ENCODE data around the gene F7. TPM values are rescaled to one million over a fixed set of nuclear protein-coding genes. Genes with fewer than 3 reads are reported as not detected.
"Not testable (repeated sequence)": the region's sequence is repeated elsewhere in the genome, so short reads cannot be mapped to it uniquely, and the experiment has no call there.

The F7 gene
- total and polyA plus RNA-seq, 3 experiments from 2014 or later = 0.14 to 0.29 (median 0.22) TPM

GRCh38 chr13:113097651-113098050 is 7.9 kb upstream of the F7 start:
- ChIA-PET CTCF (no interaction called here), POLR2A (no interaction called here)

GRCh38 chr13:113098162-113098732 is 7.3 kb upstream of the F7 start:
- H3K4me3 Mint-ChIP-seq = peak overlapping the region in 1 of 7 donors; percentile 32
- H3K9me3 ChIP-seq (ENCODE audit: low read length) = no peaks in the 10 kb centered on the region
- ChIA-PET CTCF (no interaction called here), POLR2A (no interaction called here)
- peak overlapping the region in 1 of 8 donors; percentile 58 for H3K27ac Mint-ChIP-seq
- no peaks in the 10 kb centered on the region for H3K4me1 ChIP-seq (ENCODE audit: insufficient read depth, low read length)
- H3K27ac ChIP-seq (ENCODE audit: low read depth, low read length) = no peak overlapping the region
- H3K36me3 ChIP-seq (ENCODE audit: insufficient read depth, low read length) = no peaks in the 10 kb centered on the region
- H3K4me3 ChIP-seq (ENCODE audit: low read length) = no peak overlapping the region
- H3K27me3 Mint-ChIP-seq = no peaks in the 10 kb centered on the region
- no peak for DNase-seq
- no peaks in the 10 kb centered on the region for H3K27me3 ChIP-seq (ENCODE audit: insufficient read depth, low read length, poor library complexity, severe bottlenecking)
- H3K4me1 Mint-ChIP-seq = no peaks in the 10 kb centered on the region
- no peaks in the 10 kb centered on the region for H3K9me3 Mint-ChIP-seq
- peaks cover 0 to 4% (median 0%) of the 10 kb centered on the region in 3 donors for H3K36me3 Mint-ChIP-seq

More at GRCh38 chr13:113097651-113098050, 7.9 kb upstream of the F7 start:
- Mint-ChIP-seq H3K9me3 (no peaks in the 10 kb centered on the region), H3K4me3 (no peak overlapping the region), H3K27ac (peak overlapping the region in 2 of 8 donors; percentile 19 to 58), H3K36me3 (peaks cover 0 to 4% (median 0%) of the 10 kb centered on the region in 3 donors), H3K4me1 (no peaks in the 10 kb centered on the region), H3K27me3 (no peaks in the 10 kb centered on the region)
- Histone ChIP-seq H3K4me1 (ENCODE audit: insufficient read depth, low read length) (no peaks in the 10 kb centered on the region), H3K4me3 (ENCODE audit: low read length) (no peak overlapping the region), H3K27me3 (ENCODE audit: insufficient read depth, low read length, poor library complexity, severe bottlenecking) (no peaks in the 10 kb centered on the region), H3K9me3 (ENCODE audit: low read length) (no peaks in the 10 kb centered on the region), H3K36me3 (ENCODE audit: insufficient read depth, low read length) (no peaks in the 10 kb centered on the region), H3K27ac (ENCODE audit: low read depth, low read length) (no peak overlapping the region)
- DNase-seq = no peak

DNA sequence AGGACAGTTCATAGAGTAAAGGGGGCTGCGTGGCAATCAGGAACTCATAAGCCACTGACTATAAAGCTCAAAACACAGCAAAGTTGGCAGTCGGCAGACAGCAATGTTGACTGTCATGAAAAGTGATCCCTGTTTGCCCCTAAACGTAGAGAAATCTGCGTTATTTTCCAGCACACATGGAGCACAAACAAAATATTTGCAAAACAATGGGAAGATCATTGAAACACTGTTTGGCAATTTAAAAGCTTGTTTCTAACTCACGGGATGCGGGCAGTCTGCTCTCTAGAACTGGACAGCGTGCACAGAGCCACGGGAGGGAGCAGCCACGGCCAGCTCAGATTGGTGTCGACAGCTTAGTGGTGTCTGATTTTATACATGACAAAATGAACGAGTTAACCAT is 6.4 kb upstream of the F7 start:
- no peak for DNase-seq
- Histone ChIP-seq H3K27ac (ENCODE audit: low read depth, low read length) (no peak overlapping the region), H3K36me3 (ENCODE audit: insufficient read depth, low read length) (no peaks in the 10 kb centered on the region), H3K4me3 (ENCODE audit: low read length) (no peak overlapping the region), H3K9me3 (ENCODE audit: low read length) (no peaks in the 10 kb centered on the region), H3K27me3 (ENCODE audit: insufficient read depth, low read length, poor library complexity, severe bottlenecking) (no peaks in the 10 kb centered on the region), H3K4me1 (ENCODE audit: insufficient read depth, low read length) (no peaks in the 10 kb centered on the region)
- H3K36me3 Mint-ChIP-seq = peaks cover 0 to 4% (median 0%) of the 10 kb centered on the region in 3 donors
- H3K27ac Mint-ChIP-seq = no peak overlapping the region
- no peaks in the 10 kb centered on the region for H3K4me1 Mint-ChIP-seq
- H3K9me3 Mint-ChIP-seq = no peaks in the 10 kb centered on the region
- H3K27me3 Mint-ChIP-seq = no peaks in the 10 kb centered on the region
- CTCF ChIA-PET = interaction anchor here (1.0 kb wide), 1 partner anchor 12 kb away, joined by 3 read pairs; no protein-coding TSS in a partner anchor
- no peak overlapping the region for H3K4me3 Mint-ChIP-seq
- POLR2A ChIA-PET = no interaction called here

DNA sequence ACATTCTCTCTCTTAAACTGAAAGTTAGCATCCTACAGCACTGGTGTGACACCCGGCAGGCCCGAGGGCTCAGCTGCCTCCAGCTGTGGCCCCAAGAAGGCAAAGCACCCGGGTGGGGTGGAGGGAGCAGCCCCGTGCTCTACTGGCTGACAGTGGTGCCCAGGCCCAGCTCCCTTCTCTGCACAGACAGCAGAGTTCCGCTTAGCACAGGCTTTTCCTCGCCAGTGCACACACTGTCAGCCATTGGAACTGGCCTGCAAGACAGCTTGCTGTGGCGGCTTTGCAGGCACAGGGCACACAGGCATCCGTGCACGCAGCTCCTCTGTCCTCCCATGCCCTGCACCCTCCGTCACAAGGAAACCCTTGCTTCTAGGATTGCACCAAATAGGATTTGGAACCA is 3.3 kb upstream of the F7 start:
- H3K4me3 ChIP-seq (ENCODE audit: low read length); H3K36me3 Mint-ChIP-seq; H3K27me3 Mint-ChIP-seq; H3K4me1 ChIP-seq (ENCODE audit: insufficient read depth, low read length); DNase-seq; H3K36me3 ChIP-seq (ENCODE audit: insufficient read depth, low read length); H3K9me3 ChIP-seq (ENCODE audit: low read length); H3K9me3 Mint-ChIP-seq; H3K27ac ChIP-seq (ENCODE audit: low read depth, low read length); H3K4me3 Mint-ChIP-seq; H3K27ac Mint-ChIP-seq; H3K27me3 ChIP-seq (ENCODE audit: insufficient read depth, low read length, poor library complexity, severe bottlenecking); H3K4me1 Mint-ChIP-seq; CTCF ChIA-PET: not testable (repeated sequence)
- POLR2A ChIA-PET = interaction anchor here (0.6 kb wide), 1 partner anchor 81 kb away, joined by 4 read pairs; no protein-coding TSS in a partner anchor

DNA sequence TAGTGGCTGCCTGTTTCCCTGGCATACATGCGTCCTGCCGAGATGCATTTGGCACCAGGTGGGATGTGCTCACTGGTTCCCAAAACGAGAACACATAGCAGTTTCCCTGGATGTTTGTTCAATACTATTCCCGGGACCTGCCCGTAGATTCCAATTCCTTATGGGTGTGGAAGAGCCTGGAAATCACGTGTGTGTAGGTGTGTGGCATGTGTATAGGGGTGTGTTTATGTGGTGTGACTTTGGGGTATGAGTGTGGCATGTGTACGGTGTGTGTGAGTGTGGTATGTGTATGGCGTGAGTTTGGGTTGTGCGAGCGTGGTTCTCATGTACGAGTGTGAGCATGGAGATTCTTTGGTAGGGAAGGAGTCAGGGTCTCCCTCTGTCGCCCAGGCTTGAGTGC is 2.9 kb upstream of the F7 start:
- Mint-ChIP-seq H3K9me3 (no peaks in the 10 kb centered on the region), H3K27ac (peak overlapping the region in 1 of 8 donors; percentile 57), H3K4me1 (no peaks in the 10 kb centered on the region), H3K27me3 (no peaks in the 10 kb centered on the region), H3K36me3 (peaks cover 0 to 4% (median 0%) of the 10 kb centered on the region in 3 donors), H3K4me3 (no peak overlapping the region)
- no peaks in the 10 kb centered on the region for H3K36me3 ChIP-seq (ENCODE audit: insufficient read depth, low read length)
- no peaks in the 10 kb centered on the region for H3K4me1 ChIP-seq (ENCODE audit: insufficient read depth, low read length)
- ChIA-PET CTCF (no interaction called here), POLR2A (no interaction called here)
- no peak overlapping the region for H3K4me3 ChIP-seq (ENCODE audit: low read length)
- no peak overlapping the region for H3K27ac ChIP-seq (ENCODE audit: low read depth, low read length)
- no peak for DNase-seq
- H3K27me3 ChIP-seq (ENCODE audit: insufficient read depth, low read length, poor library complexity, severe bottlenecking) = no peaks in the 10 kb centered on the region
- no peaks in the 10 kb centered on the region for H3K9me3 ChIP-seq (ENCODE audit: low read length)

DNA sequence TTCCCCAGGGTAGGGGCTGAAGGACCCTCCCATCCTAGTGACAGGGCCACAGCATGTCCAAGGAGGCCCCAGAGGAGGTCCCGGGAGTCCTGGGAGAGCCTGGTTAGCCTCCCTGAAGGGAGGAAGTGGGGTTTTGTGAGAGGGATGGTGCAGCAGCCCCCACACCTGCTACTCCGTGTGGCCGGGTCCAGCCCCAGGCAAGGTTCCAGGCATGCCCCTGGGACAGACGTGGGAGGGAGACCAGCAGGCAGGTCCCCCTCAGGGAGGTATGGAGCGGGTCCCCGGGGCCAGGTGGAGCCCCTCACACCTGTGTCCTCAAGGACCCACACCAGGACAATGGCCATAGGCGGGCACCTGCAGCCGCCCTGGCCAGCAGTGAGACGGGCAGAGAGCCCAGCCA is 1.9 kb upstream of the F7 start:
- Histone ChIP-seq H3K4me3 (ENCODE audit: low read length) (no peak overlapping the region), H3K27ac (ENCODE audit: low read depth, low read length) (no peak overlapping the region), H3K9me3 (ENCODE audit: low read length) (no peaks in the 10 kb centered on the region), H3K36me3 (ENCODE audit: insufficient read depth, low read length) (no peaks in the 10 kb centered on the region), H3K27me3 (ENCODE audit: insufficient read depth, low read length, poor library complexity, severe bottlenecking) (no peaks in the 10 kb centered on the region), H3K4me1 (ENCODE audit: insufficient read depth, low read length) (no peaks in the 10 kb centered on the region)
- Mint-ChIP-seq H3K9me3 (no peaks in the 10 kb centered on the region), H3K36me3 (no peaks in the 10 kb centered on the region), H3K27me3 (no peaks in the 10 kb centered on the region), H3K27ac (no peak overlapping the region), H3K4me1 (no peaks in the 10 kb centered on the region), H3K4me3 (no peak overlapping the region)
- ChIA-PET CTCF (no interaction called here), POLR2A (no interaction called here)
- no peak for DNase-seq

DNA sequence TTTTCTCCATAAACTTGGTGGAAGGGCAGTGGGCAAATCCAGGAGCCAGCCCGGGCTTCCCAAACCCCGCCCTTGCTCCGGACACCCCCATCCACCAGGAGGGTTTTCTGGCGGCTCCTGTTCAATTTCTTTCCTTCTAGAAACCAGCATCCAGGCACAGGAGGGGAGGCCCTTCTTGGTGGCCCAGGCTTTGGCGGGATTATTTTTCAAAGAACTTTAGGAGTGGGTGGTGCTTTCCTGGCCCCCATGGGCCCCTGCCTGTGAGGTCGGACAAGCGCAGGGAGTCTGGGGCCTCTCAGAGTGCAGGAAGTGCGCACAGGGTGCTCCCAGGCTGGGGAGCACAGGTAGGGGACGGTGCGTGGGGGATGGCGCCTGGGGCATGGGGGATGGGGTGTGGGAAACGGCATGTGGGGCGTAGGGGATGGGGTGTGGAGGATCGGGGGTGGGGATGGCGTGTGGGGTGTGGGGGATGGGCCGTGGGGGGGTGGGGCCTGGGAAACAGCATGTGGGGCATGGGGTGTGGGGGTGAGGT is 396 bp downstream of the F7 start:
- Mint-ChIP-seq H3K27me3 (peaks cover 0 to 1% of the 10 kb centered on the region in 2 donors), H3K9me3 (no peaks in the 10 kb centered on the region), H3K36me3 (no peaks in the 10 kb centered on the region), H3K4me1 (no peaks in the 10 kb centered on the region), H3K27ac (no peak overlapping the region), H3K4me3 (no peak overlapping the region)
- no peaks in the 10 kb centered on the region for H3K4me1 ChIP-seq (ENCODE audit: insufficient read depth, low read length)
- CTCF ChIA-PET = no interaction called here
- peaks cover 4% of the 10 kb centered on the region for H3K27me3 ChIP-seq (ENCODE audit: insufficient read depth, low read length, poor library complexity, severe bottlenecking)
- no peaks in the 10 kb centered on the region for H3K36me3 ChIP-seq (ENCODE audit: insufficient read depth, low read length)
- POLR2A ChIA-PET = no interaction called here
- no peak for DNase-seq
- H3K9me3 ChIP-seq (ENCODE audit: low read length) = no peaks in the 10 kb centered on the region
- H3K4me3 ChIP-seq (ENCODE audit: low read length) = no peak overlapping the region
- H3K27ac ChIP-seq (ENCODE audit: low read depth, low read length) = no peak overlapping the region

- no peaks in the 10 kb centered on the region for H3K36me3 ChIP-seq (ENCODE audit: insufficient read depth, low read length)
- H3K4me3 ChIP-seq (ENCODE audit: low read length) = no peak overlapping the region
- ChIA-PET POLR2A (no interaction called here), CTCF (no interaction called here)
- no peaks in the 10 kb centered on the region for H3K4me1 Mint-ChIP-seq
- peaks cover 0 to 1% of the 10 kb centered on the region in 2 donors for H3K27me3 Mint-ChIP-seq
- no peak overlapping the region for H3K27ac Mint-ChIP-seq
- H3K4me1 ChIP-seq (ENCODE audit: insufficient read depth, low read length) = no peaks in the 10 kb centered on the region
- no peaks in the 10 kb centered on the region for H3K9me3 ChIP-seq (ENCODE audit: low read length)
- no peaks in the 10 kb centered on the region for H3K36me3 Mint-ChIP-seq
- DNase-seq = no peak
- H3K27me3 ChIP-seq (ENCODE audit: insufficient read depth, low read length, poor library complexity, severe bottlenecking) = peaks cover 4% of the 10 kb centered on the region
- no peak overlapping the region for H3K4me3 Mint-ChIP-seq
- H3K9me3 Mint-ChIP-seq = no peaks in the 10 kb centered on the region
- H3K27ac ChIP-seq (ENCODE audit: low read depth, low read length) = no peak overlapping the region
Observed at GRCh38 chr13:113106711-113107351, 1.2 kb downstream of the F7 start.
